GM18520 (cell line): Measurements from ENCODE around the gene FGG.

Experiments used
- ATAC-seq: cut with Tn5 transposase; IDR thresholded peaks from one replicate; pipeline ENCODE4 v1.9.1; 2021; ENCODE audit not compliant: unreplicated experiment

Gene FGG

GRCh38 chr4:154586296-154587033 lies 26.0 kb downstream of the FGG start:
- ATAC-seq, result no peak

GRCh38 chr4:154585369-154586018 lies 27.0 kb downstream of the FGG start:
- ATAC-seq, result no peak

GRCh38 chr4:154584259-154584658 lies 28.2 kb downstream of the FGG start:
- ATAC-seq, result no peak

GRCh38 chr4:154583677-154584076 lies 28.8 kb downstream of the FGG start:
- no peak for ATAC-seq

- no peak for ATAC-seq
These were observed 29.2 kb downstream of the FGG start for GRCh38 chr4:154583230-154583629.

GRCh38 chr4:154582723-154583122 lies 29.7 kb downstream of the FGG start:
- ATAC-seq, result no peak

GRCh38 chr4:154579927-154580326 lies 32.5 kb downstream of the FGG start:
- ATAC-seq, result no peak

- no peak for ATAC-seq
These were observed 33.5 kb downstream of the FGG start for GRCh38 chr4:154578919-154579318.

GRCh38 chr4:154577324-154577723 lies 35.1 kb downstream of the FGG start:
- ATAC-seq, result no peak

- ATAC-seq, result no peak
These were observed 38.1 kb downstream of the FGG start for GRCh38 chr4:154574311-154574710.

- no peak for ATAC-seq
These were observed 39.1 kb downstream of the FGG start for GRCh38 chr4:154573190-154573870.

GRCh38 chr4:154569584-154569983 lies 42.9 kb downstream of the FGG start:
- ATAC-seq, result no peak

GRCh38 chr4:154569028-154569427 lies 43.4 kb downstream of the FGG start:
- ATAC-seq, result no peak

- no peak for ATAC-seq
These were observed 45.7 kb downstream of the FGG start for GRCh38 chr4:154566639-154567204.

GRCh38 chr4:154565704-154566103 lies 46.8 kb downstream of the FGG start:
- no peak for ATAC-seq

- ATAC-seq, result no peak
These were observed 48.1 kb downstream of the FGG start for GRCh38 chr4:154564311-154564710.

GRCh38 chr4:154562697-154563254 lies 49.7 kb downstream of the FGG start, which contains the start of gene FGB:
Gene FGB, plus strand, starts transcription at chr4:154563011. Its CDS starts 8 bp downstream, at chr4:154563019.
- ATAC-seq, result no peak

- ATAC-seq, result no peak
These were observed 51.6 kb downstream of the FGG start for GRCh38 chr4:154560824-154561231.

- ATAC-seq, result no peak
These were observed 52.0 kb downstream of the FGG start for GRCh38 chr4:154560419-154560801.

- peak; percentile 48 for ATAC-seq
These were observed 52.7 kb downstream of the FGG start for GRCh38 chr4:154559494-154560418.
